ENCODE measurements around the gene SPOP.
"Not testable (repeated sequence)": the region's sequence is repeated elsewhere in the genome, so short reads cannot be mapped to it uniquely, and the experiment has no call there.

SPOP gene

DNA sequence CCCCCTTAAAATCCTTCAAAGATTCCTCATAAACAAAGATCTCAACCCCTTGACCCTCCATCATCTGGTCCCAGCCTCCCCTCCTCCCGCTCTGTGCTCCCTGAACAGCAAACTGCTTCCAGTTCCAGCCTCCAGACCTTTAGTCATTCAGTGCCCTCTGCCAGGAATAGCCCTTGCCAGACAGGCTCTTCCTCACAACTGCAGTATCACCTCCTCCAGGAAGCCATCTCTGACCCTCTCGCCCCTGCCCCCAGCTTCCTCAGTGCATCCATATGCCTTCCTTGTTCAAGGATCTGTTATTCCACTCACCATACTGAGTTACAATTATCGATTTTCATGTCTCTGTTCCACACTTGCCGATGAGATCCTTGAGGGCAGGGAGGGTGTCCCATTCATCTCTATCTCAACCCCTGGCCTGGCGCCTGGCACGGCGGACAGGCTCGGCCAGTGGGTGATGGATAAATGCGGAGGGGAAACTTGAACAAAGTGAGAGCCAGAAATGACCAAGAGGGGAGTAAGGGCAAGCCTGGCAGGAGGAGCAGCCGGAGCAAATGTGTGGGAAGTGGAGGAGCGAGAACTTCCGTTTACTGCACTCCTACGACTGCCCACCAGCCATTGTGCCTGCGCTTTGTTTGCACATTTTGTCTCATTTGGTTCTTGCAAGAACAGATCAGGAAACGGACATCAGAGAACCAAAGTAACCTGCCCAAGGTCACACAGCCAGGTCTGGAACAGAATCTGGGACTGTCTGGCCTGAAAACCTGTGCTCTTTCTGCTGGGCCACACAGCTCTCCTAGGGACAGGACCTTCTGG, 104.2 kb downstream of the SPOP start:
- DNase-seq (ENCODE audit: low read depth, low spot score) = no peak

DNA sequence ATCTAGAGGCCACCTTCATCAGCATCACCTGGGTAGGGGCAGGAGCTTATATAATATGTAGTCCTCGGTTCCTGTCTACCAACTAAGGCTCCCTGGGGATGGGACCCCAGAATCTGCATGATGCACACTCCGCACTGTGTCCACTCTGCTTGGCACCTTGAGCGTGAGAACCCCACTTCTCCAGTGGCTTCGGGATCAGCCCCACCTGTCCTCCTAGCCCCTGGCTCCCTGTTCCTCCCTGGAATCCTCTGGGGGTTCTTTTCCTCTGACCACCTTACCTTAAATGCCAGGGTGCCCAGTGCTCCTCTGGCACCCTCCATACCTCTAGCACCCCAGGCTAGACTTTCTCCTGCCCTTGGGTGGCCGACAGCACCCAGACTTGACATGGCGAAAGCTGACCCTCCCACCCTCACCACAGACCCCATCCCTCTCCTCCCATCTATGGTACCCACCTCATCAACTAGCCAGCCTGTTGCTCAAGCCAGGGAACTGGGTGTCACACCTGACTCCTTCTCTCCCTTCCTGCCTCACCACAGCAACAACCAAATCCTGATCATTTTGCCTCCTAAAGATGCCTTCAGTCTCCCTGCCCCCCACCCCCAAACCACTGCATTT, 105.0 kb downstream of the SPOP start:
- DNase-seq (ENCODE audit: low read depth, low spot score) = no peak

- no peak for DNase-seq (ENCODE audit: low read depth, low spot score)
Observed at GRCh38 chr17:49572226-49572625, 105.7 kb downstream of the SPOP start.

DNA sequence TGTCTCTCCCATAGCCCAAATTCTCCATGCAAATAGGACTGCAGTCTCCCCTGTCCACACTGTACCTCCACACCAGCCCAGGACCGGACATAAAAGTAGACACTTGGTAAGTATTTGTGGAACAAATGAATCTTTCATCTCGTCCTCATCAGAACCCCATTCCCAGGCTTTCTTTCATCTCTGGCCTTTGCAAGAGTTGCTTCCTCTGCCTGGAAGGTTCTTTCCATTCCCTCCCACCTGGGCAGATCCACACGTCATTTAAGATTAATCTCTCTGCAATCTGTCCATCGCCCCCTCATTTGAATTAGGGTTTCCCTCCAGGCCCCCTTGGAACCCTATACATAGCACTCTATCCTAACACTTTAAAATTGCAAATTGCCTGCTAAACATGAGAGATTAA, 106.1 kb downstream of the SPOP start:
- DNase-seq (ENCODE audit: low read depth, low spot score) = no peak

- no peak for DNase-seq (ENCODE audit: low read depth, low spot score)
Observed at GRCh38 chr17:49571283-49571682, 106.6 kb downstream of the SPOP start.

DNA sequence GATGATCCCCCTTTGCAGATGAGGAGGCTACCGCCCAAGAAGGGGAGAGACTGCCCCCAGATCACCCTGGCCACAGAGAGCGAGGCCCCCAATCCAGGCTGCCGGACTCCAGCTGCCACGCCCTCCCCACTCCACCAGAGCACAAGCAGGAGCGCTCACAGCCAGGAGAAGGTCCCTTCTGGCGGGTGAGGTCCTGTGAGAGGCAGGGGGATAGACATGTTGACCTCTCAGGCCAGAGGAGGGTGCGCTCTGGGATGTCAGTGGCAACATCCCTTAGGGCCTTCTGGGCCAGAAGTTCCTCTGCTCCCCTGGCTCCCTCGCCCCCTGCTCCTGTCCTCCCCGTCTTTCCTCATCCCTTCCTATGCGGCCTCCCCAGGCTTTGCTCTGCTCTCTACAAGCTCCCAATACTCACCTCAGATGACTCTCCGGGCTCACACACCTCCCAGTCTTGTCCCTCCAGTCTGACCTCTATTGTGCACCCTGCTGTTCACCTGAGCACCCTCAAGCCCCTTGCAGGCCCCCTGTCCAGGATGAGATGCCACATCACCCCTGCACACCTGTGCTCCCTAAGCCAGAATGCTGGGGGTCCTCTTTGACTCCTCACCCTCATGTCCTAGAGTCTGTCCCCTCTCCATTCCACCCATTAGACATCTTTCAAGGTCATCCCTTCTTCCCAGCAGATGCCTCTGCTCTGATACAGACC, 107.2 kb downstream of the SPOP start:
- DNase-seq (ENCODE audit: low read depth, low spot score) = no peak

DNA sequence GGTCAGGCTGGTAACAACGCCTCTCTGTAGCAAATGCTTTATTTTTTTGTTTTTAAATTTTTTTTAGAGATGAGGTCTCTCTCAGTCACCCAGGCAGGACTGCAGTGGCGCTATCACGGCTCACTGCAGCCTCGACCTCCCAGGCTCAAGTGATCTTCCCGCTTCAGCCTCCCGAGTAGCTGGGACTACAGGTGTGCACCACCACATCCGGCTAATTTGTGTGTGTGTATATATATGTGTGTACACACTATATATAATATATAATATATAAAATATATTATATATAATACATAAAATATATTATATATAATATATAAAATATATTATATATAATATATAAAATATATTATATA, 109.2 kb downstream of the SPOP start:
- DNase-seq (ENCODE audit: low read depth, low spot score) = not testable (repeated sequence)

- no peak for DNase-seq (ENCODE audit: low read depth, low spot score)
Observed at GRCh38 chr17:49567871-49568694, 109.8 kb downstream of the SPOP start.

GRCh38 chr17:49567104-49567521, 110.8 kb downstream of the SPOP start:
- no peak for DNase-seq (ENCODE audit: low read depth, low spot score)

- DNase-seq (ENCODE audit: low read depth, low spot score) = no peak
Observed at GRCh38 chr17:49566668-49567071, 111.2 kb downstream of the SPOP start.

DNA sequence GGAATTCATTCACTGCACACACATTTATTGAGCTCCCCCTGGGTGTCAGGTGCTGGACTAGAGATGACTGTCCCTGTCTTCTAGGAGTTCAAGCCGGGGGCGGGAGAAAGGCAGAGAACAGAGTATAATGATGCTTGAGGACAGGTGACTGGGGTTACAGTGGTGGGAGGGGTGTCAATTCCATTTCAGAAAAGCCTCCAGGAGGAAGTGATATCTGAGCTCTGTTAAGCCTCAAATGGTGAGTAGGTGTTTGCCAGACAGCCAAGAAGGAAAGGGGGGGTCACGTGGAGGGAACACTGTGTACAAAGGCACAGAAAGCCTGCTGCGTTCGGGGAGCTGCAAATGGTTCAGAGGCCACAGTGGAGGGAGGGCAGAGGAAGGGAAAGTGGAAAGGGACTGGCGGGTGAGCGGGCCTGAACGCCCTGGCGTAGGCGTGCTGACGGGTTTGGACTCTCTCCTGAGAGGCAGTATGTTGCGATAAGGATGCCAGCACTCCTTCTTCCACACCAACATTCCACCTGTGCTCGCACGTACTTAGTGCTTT, 111.9 kb downstream of the SPOP start:
- no peak for DNase-seq (ENCODE audit: low read depth, low spot score)

- no peak for DNase-seq (ENCODE audit: low read depth, low spot score)
Observed at GRCh38 chr17:49564638-49565037, 113.3 kb downstream of the SPOP start.

- DNase-seq (ENCODE audit: low read depth, low spot score) = no peak
Observed at GRCh38 chr17:49557312-49558024, 120.4 kb downstream of the SPOP start.

DNA sequence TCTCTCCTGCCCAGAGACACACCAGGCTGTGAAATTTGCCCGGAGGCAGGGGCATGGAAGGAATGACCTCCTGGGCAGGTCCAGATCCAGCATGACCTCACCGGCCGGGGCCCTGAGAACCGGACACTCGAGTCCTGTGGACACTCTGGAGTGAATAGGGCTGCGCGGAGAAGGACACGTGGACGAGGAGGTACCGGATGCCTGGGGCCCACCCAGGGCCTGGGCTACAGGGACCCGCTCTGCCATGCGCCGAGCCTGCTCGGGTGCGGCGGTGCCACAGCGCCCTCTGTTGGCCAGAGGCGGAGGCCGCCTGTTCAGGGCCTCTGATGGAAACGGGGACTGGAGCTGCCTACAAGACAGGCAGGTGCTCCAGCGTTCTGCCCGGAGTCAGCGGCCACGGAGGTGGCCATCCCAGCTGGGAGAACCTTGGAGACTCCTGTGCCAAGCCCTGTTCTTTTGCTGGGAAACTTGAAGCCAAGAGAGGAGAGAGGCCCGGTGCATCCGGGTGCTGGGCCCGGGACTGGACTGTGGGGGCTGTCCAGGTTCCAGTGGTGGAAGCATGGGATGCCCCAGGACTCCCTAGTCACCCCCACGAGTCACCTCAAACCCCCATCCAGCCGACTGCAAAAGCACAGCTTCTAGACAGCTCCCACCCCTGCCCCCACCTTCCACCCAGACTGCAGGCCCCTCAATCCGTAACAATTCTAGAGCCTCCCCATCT, 121.5 kb downstream of the SPOP start:
- DNase-seq (ENCODE audit: low read depth, low spot score) = no peak

- DNase-seq (ENCODE audit: low read depth, low spot score) = no peak
Observed at GRCh38 chr17:49555495-49556222, 122.2 kb downstream of the SPOP start.

DNA sequence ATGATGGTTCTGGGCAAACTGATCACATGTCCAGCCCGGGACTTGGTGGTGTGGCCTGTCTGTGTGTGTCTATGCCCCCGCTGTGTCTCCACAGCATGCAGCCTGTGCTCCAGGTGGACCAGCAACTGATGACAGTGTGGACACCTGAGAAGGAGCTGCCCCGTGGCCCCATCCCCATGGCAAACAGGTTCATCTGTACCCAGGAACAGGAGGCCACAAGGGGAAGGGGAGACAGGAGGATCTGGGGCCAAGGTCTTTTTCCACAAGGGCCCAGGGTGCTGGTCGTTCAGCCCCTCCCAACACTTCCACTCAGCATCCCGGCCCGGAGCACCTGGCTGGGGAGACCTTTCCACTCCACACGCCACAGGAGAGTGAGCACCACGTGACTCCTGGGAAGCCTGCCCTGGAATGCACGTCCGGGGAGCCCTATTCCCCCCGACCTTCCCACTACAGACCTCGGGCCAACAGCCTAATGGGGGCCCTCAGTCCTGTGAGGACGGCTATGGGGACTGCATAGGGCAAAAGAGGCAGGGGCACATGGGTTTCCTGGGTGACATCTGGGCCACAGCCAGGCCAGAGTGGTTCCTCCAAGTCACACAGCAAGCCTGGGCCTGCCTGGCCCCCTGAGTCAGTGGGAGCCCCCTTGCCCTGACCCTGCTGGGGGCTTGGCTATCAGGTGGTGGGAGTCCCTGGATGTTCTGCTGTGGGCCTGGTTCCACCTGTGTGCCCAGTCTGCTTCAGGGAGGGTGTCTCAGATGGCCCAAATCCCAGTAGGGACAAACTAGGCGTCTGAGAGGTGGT, 123.0 kb downstream of the SPOP start:
- no peak for DNase-seq (ENCODE audit: low read depth, low spot score)

GRCh38 chr17:49553676-49554335, 124.1 kb downstream of the SPOP start:
- no peak for DNase-seq (ENCODE audit: low read depth, low spot score)

- no peak for DNase-seq (ENCODE audit: low read depth, low spot score)
Observed at GRCh38 chr17:49552070-49552751, 125.7 kb downstream of the SPOP start.

All from brain pericyte (primary cell).